NCI-H774 (cell line): ENCODE measurements around the gene TP53I11.
A peak's percentile ranks its signal among the peaks of the same experiment; 100 is the strongest.

Source experiments
- DNase-seq: peaks from one replicate; lab custom pipeline; 2025; lab: John Stamatoyannopoulos, UW

The TP53I11 gene

GRCh38 chr11:44978961-44979331, 28.3 kb upstream of the TP53I11 start:
- DNase-seq, result peak; percentile 92

- DNase-seq, result no peak
These were observed 27.7 kb upstream of the TP53I11 start for GRCh38 chr11:44978274-44978960.

DNA sequence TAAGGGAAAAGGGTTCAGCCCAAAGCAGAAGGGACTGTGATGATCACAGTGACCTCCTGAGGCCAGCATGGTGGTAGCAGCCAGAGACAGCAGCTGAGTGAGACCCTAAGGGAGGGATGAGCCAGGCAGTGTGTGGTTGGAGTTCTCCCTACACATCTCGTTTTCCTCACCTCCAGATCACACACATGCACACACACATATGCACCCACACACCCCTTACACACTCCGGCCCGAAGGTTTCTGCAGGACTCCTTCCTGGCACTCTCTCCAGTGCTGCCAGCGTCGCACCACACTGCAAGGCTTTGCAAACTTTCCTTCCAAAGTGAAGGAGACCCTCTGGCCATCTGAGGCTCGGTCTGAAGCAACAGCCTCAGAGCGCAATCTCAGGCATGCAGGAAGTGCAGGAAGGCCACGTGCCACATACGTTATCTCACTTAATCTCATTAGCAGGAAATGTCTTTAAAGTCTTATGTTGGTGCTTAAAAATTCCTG, 26.9 kb upstream of the TP53I11 start:
- no peak for DNase-seq

- no peak for DNase-seq
These were observed 25.9 kb upstream of the TP53I11 start for GRCh38 chr11:44976576-44976975.

DNA sequence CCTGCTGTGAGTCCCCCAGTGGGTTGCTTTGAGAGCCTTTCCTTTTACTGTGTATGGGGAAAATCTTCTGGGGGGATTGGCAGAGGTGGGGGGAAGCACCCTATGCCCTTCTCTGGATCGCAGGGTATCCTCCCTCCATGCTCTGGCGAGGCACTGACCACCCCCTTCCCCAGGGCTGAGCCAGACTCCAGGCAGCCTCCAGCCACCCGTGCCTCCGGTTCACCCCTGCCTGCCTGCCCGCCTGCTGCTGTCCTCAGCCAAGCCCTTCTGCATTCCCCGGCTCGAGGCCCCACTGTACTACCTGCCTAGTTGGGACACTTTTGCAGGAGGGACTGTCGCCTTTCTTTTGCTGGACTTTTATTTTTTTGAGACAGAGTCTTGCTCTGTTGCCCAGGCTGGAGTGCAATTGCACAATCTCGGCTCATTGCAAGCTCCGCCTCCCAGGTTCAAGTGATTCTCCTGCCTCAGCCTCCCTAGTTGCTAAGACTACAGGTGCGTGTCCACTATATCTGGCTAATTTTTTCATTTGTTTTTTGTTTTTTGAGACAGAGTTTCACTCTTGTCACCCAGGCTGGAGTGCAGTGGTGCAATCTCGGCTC, 23.8 kb upstream of the TP53I11 start:
- no peak for DNase-seq

GRCh38 chr11:44973632-44974401, 23.1 kb upstream of the TP53I11 start:
- no peak for DNase-seq

GRCh38 chr11:44972746-44973435, 22.2 kb upstream of the TP53I11 start:
- DNase-seq, result no peak

DNA sequence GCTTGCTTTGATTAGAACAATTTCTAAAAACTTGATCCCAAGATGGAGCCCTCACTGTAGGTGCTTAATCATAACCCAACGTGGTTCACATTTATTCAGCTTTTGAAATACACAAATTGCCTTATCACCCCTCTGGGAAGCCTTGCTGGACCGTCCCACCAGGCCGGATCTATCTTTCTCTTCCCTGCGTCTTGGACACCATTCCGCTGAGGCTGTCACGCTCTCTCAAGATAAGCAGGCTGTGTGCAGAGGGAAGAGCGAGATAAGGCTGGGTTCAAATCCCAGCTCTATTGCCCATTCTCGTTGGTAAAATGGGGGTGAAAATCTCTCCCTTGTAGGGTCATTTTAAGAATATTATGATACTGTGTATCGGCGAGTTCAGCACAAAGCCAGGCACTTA, 20.5 kb upstream of the TP53I11 start:
- no peak for DNase-seq

DNA sequence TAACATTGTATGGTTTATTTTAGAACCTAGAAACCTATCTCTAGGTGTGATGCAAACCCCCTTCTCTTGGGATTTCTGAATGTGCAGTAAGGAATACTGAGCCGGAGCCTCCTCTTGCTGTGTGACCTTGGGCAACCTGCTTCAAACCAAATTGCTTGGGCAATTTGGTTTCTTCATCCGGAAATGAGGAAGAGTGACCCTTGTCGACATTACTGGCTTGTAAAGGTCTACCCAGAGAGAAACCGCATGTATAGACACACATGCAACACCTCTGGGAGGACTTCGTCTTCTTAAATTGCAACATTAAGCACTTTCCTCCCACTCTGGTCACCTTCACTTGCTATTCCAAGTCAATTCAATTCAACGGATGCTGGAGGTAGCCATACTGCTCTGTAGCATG, 19.6 kb upstream of the TP53I11 start:
- DNase-seq, result no peak

GRCh38 chr11:44969651-44970252, 19.1 kb upstream of the TP53I11 start:
- DNase-seq, result no peak

- no peak for DNase-seq
These were observed 17.8 kb upstream of the TP53I11 start for GRCh38 chr11:44968510-44968909.

- DNase-seq, result no peak
These were observed 17.3 kb upstream of the TP53I11 start for GRCh38 chr11:44967930-44968496.

DNA sequence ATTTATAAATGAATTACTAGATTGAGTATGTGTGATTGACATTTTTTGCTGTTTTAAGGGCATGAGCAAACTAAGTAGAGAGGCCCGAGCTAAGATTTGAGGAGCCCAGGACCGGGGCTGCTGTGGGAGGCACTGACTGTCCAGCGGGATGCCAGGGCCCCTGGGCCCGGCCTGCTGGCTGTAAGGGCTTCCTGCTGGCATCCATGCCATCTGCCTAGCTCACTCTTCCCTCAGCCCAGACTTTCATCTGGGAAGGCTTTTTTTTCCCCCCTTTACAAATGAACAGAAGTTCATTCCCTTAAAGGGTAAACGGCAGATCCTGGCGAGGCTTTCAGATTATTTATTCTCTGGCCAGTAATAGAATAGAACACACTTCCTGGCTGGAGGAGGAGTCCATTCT, 16.0 kb upstream of the TP53I11 start:
- DNase-seq, result no peak

GRCh38 chr11:44964526-44965209, 14.0 kb upstream of the TP53I11 start:
- DNase-seq, result no peak

DNA sequence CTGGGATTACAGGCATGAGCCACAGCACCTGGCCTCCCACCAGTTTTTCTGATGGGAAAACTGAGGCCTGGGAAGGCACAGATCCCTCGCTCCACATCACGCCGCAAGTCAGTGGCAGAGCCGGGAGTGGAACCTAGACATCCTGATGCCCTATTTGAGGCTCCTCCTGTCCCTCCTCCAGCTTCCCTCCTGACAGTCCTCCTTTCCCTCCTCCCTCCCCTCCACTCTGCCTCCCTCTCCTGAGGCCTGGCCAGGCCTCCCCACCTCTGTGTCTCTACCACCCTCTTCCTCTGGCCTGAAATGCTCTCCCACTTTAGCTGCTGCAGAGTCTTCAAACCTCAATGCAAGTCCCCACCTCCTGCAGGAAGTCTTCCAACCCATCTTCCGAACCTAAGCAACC, 13.3 kb upstream of the TP53I11 start:
- DNase-seq, result no peak

DNA sequence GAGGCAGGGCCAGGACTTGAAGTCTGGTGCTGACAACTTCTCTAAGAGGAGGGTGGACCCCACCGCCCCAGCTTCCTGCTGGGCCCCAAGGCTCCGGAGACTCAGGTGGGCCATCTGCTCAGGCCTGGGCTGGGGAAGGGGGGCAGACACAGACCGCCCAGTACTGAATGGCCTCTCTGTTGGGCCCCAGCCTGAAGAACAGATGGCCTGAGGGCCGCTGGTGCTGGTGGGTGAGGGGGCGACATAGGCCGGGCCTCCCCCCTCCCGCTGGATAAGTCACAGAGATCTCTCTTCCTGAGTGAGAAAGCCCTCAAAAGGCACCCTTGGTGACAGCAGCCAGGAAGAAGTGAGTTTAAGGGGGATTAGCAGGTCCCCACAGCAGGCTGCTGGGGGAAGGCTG, 12.5 kb upstream of the TP53I11 start:
- no peak for DNase-seq

DNA sequence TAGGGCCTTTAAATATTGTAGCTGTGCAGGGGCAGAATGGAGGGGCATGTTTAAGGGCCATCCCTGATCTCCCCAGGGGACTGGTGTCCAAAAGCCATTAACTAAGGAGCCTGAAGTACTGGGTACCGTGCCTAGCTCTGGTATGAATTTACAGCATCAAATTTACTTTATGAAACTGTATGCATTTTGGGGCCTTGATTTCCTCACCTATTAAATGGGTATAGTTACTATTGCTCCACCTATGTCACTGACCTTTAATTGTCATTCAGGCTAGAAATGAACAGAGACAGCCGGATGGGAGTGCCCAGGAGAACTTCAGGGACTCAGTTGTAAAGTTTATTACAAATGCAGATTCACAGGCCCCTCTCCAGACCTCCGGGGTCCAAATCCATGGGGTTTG, 11.8 kb upstream of the TP53I11 start:
- no peak for DNase-seq

GRCh38 chr11:44960200-44960845, 9.6 kb upstream of the TP53I11 start:
- DNase-seq, result no peak

- DNase-seq, result no peak
These were observed 8.4 kb upstream of the TP53I11 start for GRCh38 chr11:44959064-44959463.

DNA sequence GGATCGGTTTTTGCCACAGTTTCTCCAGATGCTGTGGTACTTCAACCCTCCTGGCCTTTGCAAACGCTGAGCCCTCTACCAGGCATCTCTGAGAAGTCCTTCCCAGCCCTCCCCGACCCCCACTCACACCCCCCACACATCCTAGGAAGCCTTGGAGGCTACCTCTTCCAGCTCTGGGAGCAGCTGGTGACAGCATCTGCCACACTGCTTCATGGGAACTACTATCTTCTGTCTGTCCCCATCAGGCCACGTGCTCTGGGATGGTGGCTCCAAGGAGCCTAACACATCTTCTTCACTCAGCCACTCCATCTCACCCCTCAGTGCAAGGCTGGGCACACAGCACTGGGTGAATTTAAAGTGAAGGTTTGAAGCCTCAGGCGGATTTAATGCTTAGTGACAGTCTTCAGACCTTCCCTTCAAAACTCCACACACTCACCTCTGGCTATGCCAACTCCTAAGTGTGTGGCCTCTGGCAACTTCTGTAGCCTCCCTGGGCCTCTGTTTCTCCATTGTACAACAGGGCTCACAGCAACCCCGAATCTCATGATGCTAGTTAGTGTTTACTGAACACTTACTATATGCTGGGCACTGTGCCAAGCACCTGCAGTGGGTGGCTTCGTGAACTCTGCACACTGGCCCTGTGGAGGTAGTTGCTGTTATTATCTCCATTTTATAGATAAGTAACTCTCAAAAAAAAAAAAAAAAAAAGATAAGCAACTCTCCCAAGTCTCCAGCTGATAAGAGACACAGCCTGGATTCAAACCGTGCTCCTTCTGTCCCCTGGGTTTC, 7.3 kb upstream of the TP53I11 start:
- DNase-seq, result no peak
